Ascending aorta (tissue), 2 donors: ENCODE data around the gene ACAD9. TPM values are rescaled to one million over a fixed set of nuclear protein-coding genes. Genes with fewer than 3 reads are reported as not detected.

ENCODE experiments used
- DNase-seq, 2 donors: peaks; one replicate each; pipeline ENCODE4 v3.0.0-alpha.2; 2019; ENCODE audit warnings: low spot score in 2 of 2
- H3K27ac ChIP-seq, 2 donors: fragments of 200-600 bp; sonication (generic); one replicate each; pipeline ENCODE4 v1.5.1; 2016 to 2017; ENCODE audit warnings: mild to moderate bottlenecking in 1 of 2
- H3K27me3 ChIP-seq: fragments of 200-600 bp; sonication (generic); one replicate; pipeline ENCODE4 v1.5.1; 2017
- H3K36me3 ChIP-seq, 2 donors: fragments of 200-600 bp; sonication (generic); one replicate each; pipeline ENCODE4 v1.5.1; 2016
- H3K4me1 ChIP-seq, 2 donors: fragments of 200-600 bp; sonication (generic); one replicate each; pipeline ENCODE4 v1.5.1; 2016 to 2017; ENCODE audit warnings: mild to moderate bottlenecking in 1 of 2
- H3K4me3 ChIP-seq, 2 donors: fragments of 200-600 bp; sonication (generic); one replicate each; pipeline ENCODE4 v1.5.1; 2016 to 2017; ENCODE audit warnings: mild to moderate bottlenecking in 1 of 2
- H3K9me3 ChIP-seq, 2 donors: fragments of 200-600 bp; sonication (generic); one replicate each; pipeline ENCODE4 v1.5.1; 2016
- CTCF ChIP-seq, 3 experiments: fragments of 200-600 bp in 2 of 3; fragments of 450-650 bp in 1 of 3; sonication (generic) in 2 of 3; IDR thresholded peaks; one replicate each; pipeline ENCODE4 v1.5.1; 2016 to 2019; ENCODE audit warnings: antibody characterized with exemption in 3 of 3, mild to moderate bottlenecking in 1 of 3, moderate library complexity in 1 of 3
- intact Hi-C: fragments of 100-400 bp; cut with DNase I; formaldehyde crosslinking; loops from one replicate; pipeline ENCODE4 v1.15.1; 2023
- total RNA-seq: library from RNA; depleted of rRNA; stranded (reverse); fragments of >200 nt; gene quantifications from one replicate; pipeline ENCODE4 v1.1.0, GENCODE V29; 2016

ACAD9 gene
- total RNA-seq, 1 donor from 2014 or later = 23.4 TPM

DNA sequence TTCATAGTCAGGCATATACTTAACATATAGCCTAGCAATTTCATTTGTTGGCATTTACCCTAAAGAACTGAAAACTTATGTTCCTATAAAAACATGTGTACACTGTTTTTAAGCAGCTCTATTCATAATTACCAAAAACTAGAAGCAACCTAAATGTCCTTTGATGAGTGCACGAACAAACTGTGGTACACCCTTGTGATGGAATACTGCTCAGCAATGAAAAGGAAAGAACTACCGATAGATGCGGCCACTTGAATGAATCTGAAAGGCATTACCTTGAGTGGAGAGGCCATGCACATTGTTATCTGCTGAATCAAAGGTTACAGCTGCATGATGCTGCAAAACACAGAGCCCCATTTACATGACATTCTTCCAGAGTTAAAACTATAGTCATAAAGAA is 69.7 kb downstream of the ACAD9 start:
- intact Hi-C loops = no loop called here
- Histone ChIP-seq H3K27ac (no peak overlapping the region), H3K27me3 (no peaks in the 10 kb centered on the region), H3K4me3 (no peak overlapping the region), H3K36me3 (no peaks in the 10 kb centered on the region), H3K4me1 (no peaks in the 10 kb centered on the region), H3K9me3 (no peaks in the 10 kb centered on the region)
- TF ChIP-seq CTCF (IDR thresholded peaks at IDR 0.05) = no peak
- no peak for DNase-seq

GRCh38 chr3:128950223-128950938 is 71.0 kb downstream of the ACAD9 start:
- intact Hi-C loops = no loop called here
- Histone ChIP-seq H3K4me3 (no peak overlapping the region), H3K27me3 (no peaks in the 10 kb centered on the region), H3K36me3 (no peaks in the 10 kb centered on the region), H3K9me3 (no peaks in the 10 kb centered on the region), H3K27ac (no peak overlapping the region), H3K4me1 (no peaks in the 10 kb centered on the region)
- no peak for DNase-seq
- no peak for TF ChIP-seq CTCF (IDR thresholded peaks at IDR 0.05)

GRCh38 chr3:128956440-128956839 is 77.0 kb downstream of the ACAD9 start:
- H3K27me3 ChIP-seq = no peaks in the 10 kb centered on the region
- no peak for TF ChIP-seq CTCF (IDR thresholded peaks at IDR 0.05)
- peaks cover 0 to 2% of the 10 kb centered on the region in 2 donors for H3K9me3 ChIP-seq
- H3K36me3 ChIP-seq = no peaks in the 10 kb centered on the region
- no peaks in the 10 kb centered on the region for H3K4me1 ChIP-seq
- intact Hi-C loops = no loop called here
- no peak overlapping the region for H3K4me3 ChIP-seq
- H3K27ac ChIP-seq = no peak overlapping the region
- no peak for DNase-seq

Other genes starting within 250 kb of the ACAD9 start
- gene RPN1, start 228.8 kb upstream of the ACAD9 start, total RNA-seq = 226 TPM
- 90.3 TPM for gene RAB7A, start 153.4 kb upstream of the ACAD9 start, total RNA-seq
- gene CFAP92, start 114.5 kb downstream of the ACAD9 start, total RNA-seq = not detected
- 3.6 TPM for gene EFCC1, start 121.7 kb downstream of the ACAD9 start, total RNA-seq
- not detected for gene GP9, start 181.2 kb downstream of the ACAD9 start, total RNA-seq
- 72.9 TPM for gene RAB43, start 242.2 kb downstream of the ACAD9 start, total RNA-seq